GM19240 (cell line): Measurements from ENCODE around the gene PTCD1.
A peak's percentile ranks its signal among the peaks of the same experiment; 100 is the strongest.

Experiments
- DNase-seq: peaks from one replicate; pipeline ENCODE4 v3.0.0; 2011; ENCODE audit warnings: low spot score; ENCODE audit not compliant: insufficient read length

Gene PTCD1

GRCh38 chr7:99408379-99409191 is 30.0 kb downstream of the PTCD1 start, which contains the start of the genes BUD31 and PDAP1:
Gene BUD31 (plus strand): TSS chr7:99408969. CDS start chr7:99411093, 2,124 bp downstream.
Gene PDAP1 (minus strand): TSS chr7:99408597. CDS start chr7:99408548, 49 bp downstream.
- DNase-seq = peak; percentile 90

DNA sequence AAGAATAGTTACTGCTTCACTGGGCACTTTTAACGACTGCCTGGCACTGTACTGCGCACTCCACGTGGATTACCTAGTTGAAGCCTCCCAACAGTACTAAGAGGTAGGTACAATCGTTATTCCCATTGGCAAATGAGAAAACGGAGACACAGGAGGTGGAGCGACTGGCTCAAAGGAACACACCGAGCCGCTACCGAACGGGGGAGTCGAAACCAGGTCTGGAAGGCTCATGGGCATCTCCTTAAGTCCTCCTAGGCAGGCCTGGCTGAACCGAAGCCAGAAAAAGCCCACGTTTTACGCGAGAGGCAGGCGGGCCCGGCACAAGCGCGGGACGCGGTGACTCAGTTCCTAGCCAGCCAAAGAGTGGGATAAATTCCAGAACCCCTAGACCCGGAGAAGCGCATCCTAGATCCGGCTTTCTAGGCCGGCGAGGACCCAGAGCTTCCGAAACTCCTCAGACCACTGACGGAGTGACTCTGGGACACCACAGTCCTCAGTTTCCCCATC is 30.7 kb downstream of the PTCD1 start:
- no peak for DNase-seq

DNA sequence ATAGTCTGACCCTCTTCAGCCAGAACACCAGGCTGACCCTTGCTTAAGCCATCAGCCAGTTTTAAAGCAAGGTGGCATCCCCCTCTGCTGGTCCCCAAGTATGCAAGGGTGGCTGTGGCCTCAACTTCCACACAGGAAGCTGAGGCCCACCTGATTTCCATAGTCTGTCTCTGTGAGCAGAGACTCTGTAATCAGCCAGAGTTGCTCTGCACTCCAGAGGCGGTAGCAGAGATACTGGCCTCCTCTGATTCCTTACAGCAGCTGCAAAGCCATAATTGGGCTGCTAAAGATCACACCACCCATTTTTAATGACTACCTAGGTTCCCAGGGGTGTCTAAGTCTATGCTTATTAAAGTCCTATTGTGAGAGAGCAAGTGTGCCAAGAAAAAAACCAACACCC is 32.0 kb downstream of the PTCD1 start:
- no peak for DNase-seq

GRCh38 chr7:99404977-99405320 is 33.6 kb downstream of the PTCD1 start:
- DNase-seq = no peak

- no peak for DNase-seq
These were observed 34.2 kb downstream of the PTCD1 start for GRCh38 chr7:99404235-99404976.

- DNase-seq = no peak
These were observed 34.8 kb downstream of the PTCD1 start for GRCh38 chr7:99403764-99404163.

DNA sequence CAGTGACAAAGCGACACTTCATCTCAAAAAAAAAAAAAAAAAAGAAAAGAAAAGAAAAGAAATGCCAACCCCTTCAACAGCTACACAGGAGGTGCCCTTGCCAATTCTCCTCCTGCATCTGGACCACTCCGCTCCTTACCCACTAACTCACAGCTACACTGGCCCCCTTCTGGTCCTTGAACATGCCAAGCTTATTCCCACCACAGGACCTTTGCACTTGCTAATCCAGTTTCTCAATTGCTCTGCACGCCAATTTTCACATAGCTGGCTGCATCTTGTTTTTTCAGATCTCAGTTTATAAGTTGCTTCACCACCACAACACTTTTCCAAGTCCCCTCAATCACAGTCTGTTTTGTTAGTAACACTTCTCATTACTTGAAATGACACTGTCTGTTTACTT is 35.7 kb downstream of the PTCD1 start:
- DNase-seq = no peak

DNA sequence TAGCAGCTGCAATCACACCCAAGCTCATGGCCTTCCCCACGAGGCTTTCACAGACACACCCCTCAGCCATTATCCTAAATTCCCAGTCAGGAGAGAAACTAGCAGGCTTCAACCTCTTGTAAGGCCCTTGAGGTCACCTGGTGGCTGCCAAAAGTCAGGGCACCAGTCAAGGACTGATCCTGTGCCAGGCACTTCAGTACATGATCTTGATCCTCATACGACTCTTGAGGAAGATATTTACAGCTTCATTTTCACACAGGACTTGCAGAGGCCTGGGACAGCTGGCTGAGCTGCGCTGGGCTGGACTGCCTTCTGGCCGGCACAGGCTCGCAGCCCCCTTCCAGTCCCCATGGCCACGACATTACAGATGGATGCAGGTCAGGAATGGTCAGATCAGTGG is 39.0 kb downstream of the PTCD1 start:
- no peak for DNase-seq

GRCh38 chr7:99398891-99399445 is 39.6 kb downstream of the PTCD1 start:
- no peak for DNase-seq

DNA sequence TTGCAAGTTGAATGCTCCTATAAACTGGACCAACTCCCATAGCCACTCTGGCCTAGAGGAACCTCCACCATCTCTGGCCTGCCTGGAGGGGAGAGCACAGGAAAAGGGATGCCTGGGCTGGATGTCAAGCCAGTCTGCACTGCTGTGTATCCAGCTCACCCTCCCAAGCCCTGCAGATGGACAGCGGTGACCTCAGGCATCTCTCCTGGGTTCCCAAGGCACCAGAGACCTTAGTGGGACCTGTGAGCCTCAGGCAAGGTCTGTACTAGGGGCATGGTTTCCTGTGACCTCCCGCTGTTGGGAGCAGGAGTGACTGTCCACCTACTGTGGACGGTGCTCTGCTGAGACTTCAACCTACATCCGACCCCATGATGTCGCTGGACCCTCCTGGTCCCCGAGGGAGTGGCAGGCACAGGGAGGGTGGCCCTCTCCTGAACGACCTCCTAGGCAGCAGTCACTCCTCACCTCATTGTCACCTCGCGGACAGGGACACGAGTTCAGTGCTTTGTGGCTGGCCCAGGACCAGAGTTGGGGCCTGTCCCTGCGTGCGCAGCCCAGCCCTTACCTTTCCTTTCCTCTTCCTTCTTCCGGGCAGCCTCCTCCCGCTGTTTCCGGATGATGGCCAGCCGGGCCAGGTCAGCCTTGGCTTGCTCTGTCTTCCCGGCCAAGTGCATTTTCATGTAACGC is 41.2 kb downstream of the PTCD1 start:
- no peak for DNase-seq

GRCh38 chr7:99396418-99397296 is 41.9 kb downstream of the PTCD1 start:
- DNase-seq = no peak

- no peak for DNase-seq
These were observed 42.8 kb downstream of the PTCD1 start for GRCh38 chr7:99395616-99396327.

DNA sequence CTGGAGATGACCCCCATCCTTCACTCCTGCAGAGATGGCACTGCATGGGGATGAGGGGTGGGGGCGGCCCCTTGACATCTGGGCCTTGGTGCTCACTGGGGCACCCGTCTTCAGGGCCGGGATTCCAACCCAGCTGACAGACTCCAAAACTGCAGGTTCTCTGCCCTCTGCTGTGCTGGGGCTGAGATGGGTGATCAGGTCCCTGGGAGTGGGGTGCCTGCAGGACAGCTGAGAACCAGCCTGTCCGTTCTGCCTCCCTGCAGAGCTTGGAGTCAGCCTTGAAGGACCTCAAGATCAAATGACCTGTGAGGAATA is 44.5 kb downstream of the PTCD1 start:
- DNase-seq = no peak

DNA sequence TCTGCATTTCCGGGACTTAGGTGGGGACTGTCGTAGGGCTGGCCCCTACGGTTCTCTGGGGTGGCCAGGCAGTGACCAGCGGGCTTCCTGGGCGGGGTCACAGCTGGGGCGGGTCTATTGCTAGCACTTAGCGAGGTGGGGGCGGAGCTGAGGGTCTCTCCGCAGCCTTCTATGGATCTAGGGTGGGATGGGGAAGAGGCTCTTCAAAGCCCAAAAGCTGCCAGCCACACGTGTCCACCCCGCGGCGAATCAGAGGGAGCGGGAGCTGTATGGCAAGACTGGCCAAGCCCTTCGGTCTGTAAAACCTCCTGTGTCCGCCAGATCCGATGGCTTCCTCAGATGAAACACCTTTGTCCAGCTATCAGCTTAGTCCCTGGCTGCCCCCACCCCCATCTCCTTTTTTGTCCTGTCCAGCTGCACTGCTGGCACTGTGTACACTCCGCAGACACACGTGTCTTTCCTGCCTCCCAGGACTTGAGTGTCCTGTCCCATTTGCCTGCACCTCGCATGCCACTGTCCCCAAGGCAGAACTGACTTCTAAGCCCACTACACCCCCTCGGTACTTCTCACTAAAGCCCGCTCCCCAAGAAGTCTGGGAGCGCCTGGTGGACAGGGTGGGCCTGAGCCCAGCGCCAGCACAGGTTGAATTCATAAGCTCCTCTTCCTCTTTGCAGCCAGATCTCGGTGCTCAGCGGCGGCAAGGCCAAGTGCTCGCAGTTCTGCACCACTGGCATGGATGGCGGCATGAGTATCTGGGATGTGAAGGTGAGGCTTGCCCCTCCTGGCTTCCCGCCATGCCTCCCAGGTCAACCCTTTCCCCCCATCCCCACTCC is 45.0 kb downstream of the PTCD1 start:
- DNase-seq = no peak

GRCh38 chr7:99392659-99393354 is 45.8 kb downstream of the PTCD1 start:
- no peak for DNase-seq

- no peak for DNase-seq
These were observed 46.6 kb downstream of the PTCD1 start for GRCh38 chr7:99392046-99392445.

DNA sequence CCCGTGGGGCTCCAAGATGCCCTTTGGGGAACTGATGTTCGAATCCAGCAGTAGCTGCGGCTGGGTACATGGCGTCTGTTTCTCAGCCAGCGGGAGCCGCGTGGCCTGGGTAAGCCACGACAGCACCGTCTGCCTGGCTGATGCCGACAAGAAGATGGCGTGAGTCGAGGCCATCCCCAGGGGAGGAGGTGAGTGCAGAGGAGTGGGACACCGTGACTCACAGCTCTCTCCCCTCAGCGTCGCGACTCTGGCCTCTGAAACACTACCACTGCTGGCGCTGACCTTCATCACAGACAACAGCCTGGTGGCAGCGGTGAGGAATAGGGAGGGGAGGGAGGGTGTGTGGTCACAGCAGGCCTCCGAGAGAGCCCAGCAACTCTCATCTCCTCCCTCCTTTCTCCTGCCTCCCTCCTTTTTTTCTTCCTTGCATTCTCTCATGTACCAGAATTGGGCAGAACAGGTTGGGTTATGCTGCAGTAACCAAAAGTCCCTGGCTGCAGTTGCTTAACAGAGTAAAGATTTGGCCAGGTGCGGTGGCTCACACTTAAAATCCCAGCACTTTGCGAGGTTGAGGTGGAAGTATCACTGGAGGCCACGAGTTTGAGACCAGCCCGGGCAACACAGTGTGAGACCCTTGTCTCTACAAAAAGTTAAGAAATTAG is 47.5 kb downstream of the PTCD1 start:
- no peak for DNase-seq

GRCh38 chr7:99389772-99390171 is 48.8 kb downstream of the PTCD1 start:
- DNase-seq = no peak
